ENCODE data around the gene CKMT2. TPM values are rescaled to one million over a fixed set of nuclear protein-coding genes. Genes with fewer than 3 reads are reported as not detected.
A peak's percentile ranks its signal among the peaks of the same experiment; 100 is the strongest.

Gene CKMT2
- total and polyA plus RNA-seq, 2 experiments from 2014 or later: 2.9 to 8.2 TPM

GRCh38 chr5:81232464-81233079, 550 bp upstream of the CKMT2 start (continued):
- no peak for TF ChIP-seq POLR2AphosphoS5 (IDR thresholded peaks at IDR 0.05; ENCODE audit: low read depth)
- TF ChIP-seq STAT1 (IDR thresholded peaks at IDR 0.05; ENCODE audit: unreplicated experiment): no peak
- no peak for TF ChIP-seq CREB1 (CRISPR knock-in tag; IDR thresholded peaks at IDR 0.05; ENCODE audit: low read depth)
- TF ChIP-seq ZNF114 (CRISPR knock-in tag; IDR thresholded peaks at IDR 0.05): no peak
- no peak for TF ChIP-seq JUNB (IDR thresholded peaks at IDR 0.05; ENCODE audit: unreplicated experiment)
- TF ChIP-seq EZH2phosphoT487 (IDR thresholded peaks at IDR 0.05; ENCODE audit: unreplicated experiment): no peak
- TF ChIP-seq NANOG (IDR thresholded peaks at IDR 0.05; ENCODE audit: borderline replicate concordance): no peak
- no peak for TF ChIP-seq REST (IDR thresholded peaks at IDR 0.05; ENCODE audit: unreplicated experiment)
- no peak for TF ChIP-seq CTCF (conservative IDR thresholded peaks at IDR 0.05; ENCODE audit: low read depth in 2 of 2)
- no peak for TF ChIP-seq ZNF331 (CRISPR knock-in tag; IDR thresholded peaks at IDR 0.05; ENCODE audit: low read depth)

GRCh38 chr5:81234299-81234698, 1.2 kb downstream of the CKMT2 start:
- Histone ChIP-seq H3K79me2 (replicated peaks; ENCODE audit: insufficient read depth) (no peaks in the 10 kb centered on the region), H3K36me3 (ENCODE audit: insufficient read depth) (no peaks in the 10 kb centered on the region), H3K27me3 (ENCODE audit: insufficient read depth) (no peaks in the 10 kb centered on the region), H4K20me1 (replicated peaks; ENCODE audit: insufficient read depth) (no peaks in the 10 kb centered on the region; the same call in 1 of the 2 replicates), H3K4me3 (no peak overlapping the region), H3K4me2 (peak overlapping the region; percentile 78; the same call in 1 of the 2 replicates), H3K4me1 (ENCODE audit: insufficient read depth) (peaks cover 21% of the 10 kb centered on the region; the same call in 1 of the 2 replicates), H3F3A (replicated peaks; ENCODE audit: low read depth) (no peaks in the 10 kb centered on the region), H3K9me2 (ENCODE audit: insufficient read depth) (no peaks in the 10 kb centered on the region), H3K27ac (ENCODE audit: low read depth) (no peak overlapping the region), H2AFZ (no peak overlapping the region)
- DNase-seq (ENCODE audit: low spot score) (no peak), ATAC-seq (no peak; the same call in 2 of the 3 replicates)
- Mint-ChIP-seq H3K36me3 (ENCODE audit: low read depth) (peaks cover 6% of the 10 kb centered on the region; the same call in 2 of the 3 replicates), H3K27ac (peak overlapping the region; percentile 13; the same call in 1 of the 2 replicates), H3K4me1 (peaks cover 22% of the 10 kb centered on the region), H3K9me3 (no peaks in the 10 kb centered on the region), H3K4me3 (peak overlapping the region; percentile 88), H3K27me3 (ENCODE audit: insufficient read depth, low read depth, poor library complexity) (peaks cover 2% of the 10 kb centered on the region)
- no peak for TF ChIP-seq ETS1 (IDR thresholded peaks at IDR 0.05)
- TF ChIP-seq REST (IDR thresholded peaks at IDR 0.05; ENCODE audit: unreplicated experiment): no peak
- no peak for TF ChIP-seq POLR2AphosphoS5 (IDR thresholded peaks at IDR 0.05; ENCODE audit: low read depth)
- no peak for TF ChIP-seq CTCF (conservative IDR thresholded peaks at IDR 0.05; ENCODE audit: low read depth in 2 of 2)
- no peak for TF ChIP-seq NANOG (IDR thresholded peaks at IDR 0.05; ENCODE audit: borderline replicate concordance)
- no peak for TF ChIP-seq EZH2 (IDR thresholded peaks at IDR 0.05; ENCODE audit: low read depth, unreplicated experiment)
- no peak for TF ChIP-seq ZNF331 (CRISPR knock-in tag; IDR thresholded peaks at IDR 0.05; ENCODE audit: low read depth)
- no peak for TF ChIP-seq CREB1 (CRISPR knock-in tag; IDR thresholded peaks at IDR 0.05; ENCODE audit: low read depth)
- TF ChIP-seq JUNB (IDR thresholded peaks at IDR 0.05; ENCODE audit: unreplicated experiment): no peak
- no peak for TF ChIP-seq ZNF114 (CRISPR knock-in tag; IDR thresholded peaks at IDR 0.05)
- no peak for TF ChIP-seq STAT1 (IDR thresholded peaks at IDR 0.05; ENCODE audit: unreplicated experiment)

Measured in GM23338 (cell line).